Measurements from ENCODE around the gene FITM1. TPM values are rescaled to one million over a fixed set of nuclear protein-coding genes. Genes with fewer than 3 reads are reported as not detected.

The FITM1 gene
- polyA plus RNA-seq, 1 of the 3 experiments (the other 2 are of a cell fraction): 0.12 TPM

- peak; percentile 95 for TF ChIP-seq CTCF (IDR thresholded peaks at IDR 0.05)
- TF ChIP-seq RFX5 (IDR thresholded peaks at IDR 0.05; ENCODE audit: low read length): no peak
Measured at GRCh38 chr14:24160850-24161804, 30.7 kb downstream of the FITM1 start, which contains the start of gene IRF9 (continued).

DNA sequence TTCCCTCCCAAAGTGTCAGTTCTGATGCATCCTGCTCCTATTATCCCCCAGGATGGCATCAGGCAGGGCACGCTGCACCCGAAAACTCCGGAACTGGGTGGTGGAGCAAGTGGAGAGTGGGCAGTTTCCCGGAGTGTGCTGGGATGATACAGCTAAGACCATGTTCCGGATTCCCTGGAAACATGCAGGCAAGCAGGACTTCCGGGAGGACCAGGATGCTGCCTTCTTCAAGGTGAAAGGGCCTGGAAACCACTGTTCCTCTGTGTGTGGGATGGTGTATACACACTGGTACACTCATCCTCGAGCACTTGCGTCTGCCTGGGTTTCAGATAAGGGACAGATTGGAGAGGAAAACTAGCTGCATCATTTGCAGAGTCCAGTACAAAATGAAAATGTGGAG is 31.6 kb downstream of the FITM1 start:
- Histone ChIP-seq H3K4me3 (ENCODE audit: low read depth in 2 of 2, low read length in 1 of 2) (peak overlapping the region; percentile 75 to 77), H2AFZ (ENCODE audit: low read depth) (no peak overlapping the region), H3F3A (replicated peaks; ENCODE audit: insufficient read depth) (peaks cover 17% of the 10 kb centered on the region), H3K9me3 (no peaks in the 10 kb centered on the region), H3K4me2 (peak overlapping the region; percentile 97), H3K36me3 (replicated peaks in 1 of 2; ENCODE audit: control insufficient read depth in 1 of 2, insufficient read depth in 2 of 2, low read length in 1 of 2) (peaks cover 26 to 59% of the 10 kb centered on the region in 2 experiments), H4K20me1 (ENCODE audit: insufficient read depth) (peaks cover 4% of the 10 kb centered on the region; the same call in 1 of the 2 replicates), H3K27ac (ENCODE audit: low read depth in 2 of 2, low read length in 1 of 2) (peak overlapping the region in 1 of 2 experiments; percentile 96; a peak in 2 of 4 replicates), H3K9me2 (no peaks in the 10 kb centered on the region), H3K9ac (peak overlapping the region; percentile 79), H3K27me3 (ENCODE audit: insufficient read depth) (no peaks in the 10 kb centered on the region), H3K4me1 (ENCODE audit: control insufficient read depth in 1 of 2, insufficient read depth in 2 of 2, low read depth in 1 of 2, low read length in 1 of 2) (peaks cover 4 to 22% of the 10 kb centered on the region in 2 experiments; a peak in 1 of 4 replicates), H3K79me2 (ENCODE audit: insufficient read depth) (peaks cover 23% of the 10 kb centered on the region)
- 83% methylated on average over 8 of the region's 8 CpGs for WGBS (ENCODE audit: low lambda C conversion rate)
- POLR2A ChIA-PET: interaction anchor here (0.9 to 5.2 kb wide), 9 partner anchors 9 to 110 kb away, joined by 3 to 50 read pairs (median 5); partner anchors contain the start of genes CARMIL3, DCAF11, NRL and PSME1
- TF ChIP-seq NFIC (IDR thresholded peaks at IDR 0.05; ENCODE audit: borderline replicate concordance) (no peak), CHD2 (IDR thresholded peaks at IDR 0.05; ENCODE audit: low read length, partially characterized antibody) (no peak), GATA2 (CRISPR knock-in tag; IDR thresholded peaks at IDR 0.05) (no peak), TCF12 (IDR thresholded peaks at IDR 0.05) (no peak), GABPA (IDR thresholded peaks at IDR 0.05; ENCODE audit: low read depth) (no peak), ELF1 (IDR thresholded peaks at IDR 0.05) (no peak), RXRA (IDR thresholded peaks at IDR 0.05; ENCODE audit: borderline replicate concordance, low read depth) (no peak), EP300 (IDR thresholded peaks at IDR 0.05; ENCODE audit: borderline replicate concordance in 1 of 2, low read depth in 1 of 2, low read length in 1 of 2) (no peak), MXI1 (IDR thresholded peaks at IDR 0.05; ENCODE audit: low read depth, low read length) (no peak), NRF1 (IDR thresholded peaks at IDR 0.05; ENCODE audit: low read depth, low read length) (no peak), CTCF (IDR thresholded peaks at IDR 0.05) (no peak), YY1 (IDR thresholded peaks at IDR 0.05; ENCODE audit: low read depth) (no peak), JUND (IDR thresholded peaks at IDR 0.05) (no peak), RCOR1 (IDR thresholded peaks at IDR 0.05; ENCODE audit: low read length) (no peak), FOSL2 (IDR thresholded peaks at IDR 0.05; ENCODE audit: borderline replicate concordance, low read depth) (no peak), IRF3 (IDR thresholded peaks at IDR 0.05; ENCODE audit: low read depth, low read length) (no peak)
- TF ChIP-seq, protein P1, sequence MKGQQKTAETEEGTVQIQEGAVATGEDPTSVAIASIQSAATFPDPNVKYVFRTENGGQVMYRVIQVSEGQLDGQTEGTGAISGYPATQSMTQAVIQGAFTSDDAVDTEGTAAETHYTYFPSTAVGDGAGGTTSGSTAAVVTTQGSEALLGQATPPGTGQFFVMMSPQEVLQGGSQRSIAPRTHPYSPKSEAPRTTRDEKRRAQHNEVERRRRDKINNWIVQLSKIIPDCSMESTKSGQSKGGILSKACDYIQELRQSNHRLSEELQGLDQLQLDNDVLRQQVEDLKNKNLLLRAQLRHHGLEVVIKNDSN (IDR thresholded peaks at IDR 0.05; ENCODE audit: borderline replicate concordance, low read depth): no peak
- DNase-seq: no peak
- CTCF ChIA-PET: interaction anchor here (1.2 to 3.5 kb wide), 15 partner anchors 8 to 858 kb away, joined by 3 to 38 read pairs (median 16); partner anchors contain the start of genes DCAF11, NRL, PSME1 and PSME2

Data from SK-N-SH (cell line).